ENCODE data around the gene MTARC1. TPM values are rescaled to one million over a fixed set of nuclear protein-coding genes. Genes with fewer than 3 reads are reported as not detected.

MTARC1 gene
- total RNA-seq, 2 experiments from 2014 or later = not detected

DNA sequence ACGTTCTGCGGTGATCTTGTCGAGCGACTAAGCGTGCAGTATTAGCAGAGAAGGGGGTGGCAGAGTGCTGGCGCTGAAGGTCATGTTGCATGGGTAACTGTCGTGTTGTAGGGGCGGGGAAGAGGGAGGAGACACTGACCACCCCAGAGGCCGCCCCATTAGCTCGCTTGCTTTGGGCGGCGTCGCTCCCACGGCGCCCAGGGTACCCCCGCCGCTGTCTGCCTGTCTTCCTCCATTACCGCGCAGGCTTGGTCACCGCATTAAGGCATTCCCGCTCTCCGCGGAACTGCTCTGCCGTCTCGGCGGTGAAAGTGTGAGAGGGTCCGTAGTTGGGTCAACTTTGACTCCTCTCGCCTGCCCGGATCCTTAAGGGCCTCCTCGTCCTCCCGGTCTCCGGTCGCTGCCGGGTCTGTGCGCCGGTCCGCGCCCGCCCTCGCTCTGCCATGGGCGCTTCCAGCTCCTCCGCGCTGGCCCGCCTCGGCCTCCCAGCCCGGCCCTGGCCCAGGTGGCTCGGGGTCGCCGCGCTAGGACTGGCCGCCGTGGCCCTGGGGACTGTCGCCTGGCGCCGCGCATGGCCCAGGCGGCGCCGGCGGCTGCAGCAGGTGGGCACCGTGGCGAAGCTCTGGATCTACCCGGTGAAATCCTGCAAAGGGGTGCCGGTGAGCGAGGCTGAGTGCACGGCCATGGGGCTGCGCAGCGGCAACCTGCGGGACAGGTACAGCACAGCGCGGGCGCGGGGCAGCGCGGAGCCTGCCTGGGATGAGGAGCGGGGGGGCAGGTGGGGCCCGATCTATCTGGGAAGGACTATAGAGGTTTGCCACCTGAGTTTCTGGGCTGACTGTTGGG lies 38.4 kb upstream of the MTARC1 start, which contains the start of gene MTARC2:
TSS of gene MTARC2 (plus strand) at position 234 of the 846 bp plus-strand sequence. CDS start at position 444, 210 bp downstream.
- DNase-seq (ENCODE audit: low spot score) = no peak
- Histone ChIP-seq H3K27ac (ENCODE audit: low read depth, low read length, poor library complexity, severe bottlenecking) (no peak within 1 kb of the TSS), H3K9me2 (ENCODE audit: insufficient read depth, low read length) (no peaks in the 10 kb centered on the region), H3K79me2 (ENCODE audit: insufficient read depth, low read depth, low read length) (no peaks in the 10 kb centered on the region), H3K4me3 (ENCODE audit: low read depth, low read length, poor library complexity, severe bottlenecking) (no peak within 1 kb of the TSS), H3K36me3 (ENCODE audit: insufficient read depth, low read length) (no peaks in the 10 kb centered on the region), H3K4me1 (ENCODE audit: insufficient read depth, low read length, poor library complexity, severe bottlenecking) (no peaks in the 10 kb centered on the region), H2AFZ (ENCODE audit: low read length) (no peak within 1 kb of the TSS), H4K20me1 (ENCODE audit: insufficient read depth, low read length) (no peaks in the 10 kb centered on the region), H3K9me3 (ENCODE audit: low read length) (no peaks in the 10 kb centered on the region), H3K4me2 (ENCODE audit: low read length) (no peak within 1 kb of the TSS)
- intact Hi-C loops (cut with micrococcal nuclease; ENCODE audit: unreplicated experiment) = no loop called here
- no peak for TF ChIP-seq EZH2phosphoT487 (IDR thresholded peaks at IDR 0.05; ENCODE audit: borderline replicate concordance, low read depth, low read length)
- TF ChIP-seq, protein P1, sequence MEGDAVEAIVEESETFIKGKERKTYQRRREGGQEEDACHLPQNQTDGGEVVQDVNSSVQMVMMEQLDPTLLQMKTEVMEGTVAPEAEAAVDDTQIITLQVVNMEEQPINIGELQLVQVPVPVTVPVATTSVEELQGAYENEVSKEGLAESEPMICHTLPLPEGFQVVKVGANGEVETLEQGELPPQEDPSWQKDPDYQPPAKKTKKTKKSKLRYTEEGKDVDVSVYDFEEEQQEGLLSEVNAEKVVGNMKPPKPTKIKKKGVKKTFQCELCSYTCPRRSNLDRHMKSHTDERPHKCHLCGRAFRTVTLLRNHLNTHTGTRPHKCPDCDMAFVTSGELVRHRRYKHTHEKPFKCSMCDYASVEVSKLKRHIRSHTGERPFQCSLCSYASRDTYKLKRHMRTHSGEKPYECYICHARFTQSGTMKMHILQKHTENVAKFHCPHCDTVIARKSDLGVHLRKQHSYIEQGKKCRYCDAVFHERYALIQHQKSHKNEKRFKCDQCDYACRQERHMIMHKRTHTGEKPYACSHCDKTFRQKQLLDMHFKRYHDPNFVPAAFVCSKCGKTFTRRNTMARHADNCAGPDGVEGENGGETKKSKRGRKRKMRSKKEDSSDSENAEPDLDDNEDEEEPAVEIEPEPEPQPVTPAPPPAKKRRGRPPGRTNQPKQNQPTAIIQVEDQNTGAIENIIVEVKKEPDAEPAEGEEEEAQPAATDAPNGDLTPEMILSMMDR (conservative IDR thresholded peaks at IDR 0.05; ENCODE audit: low read length) = no peak
- CTCF ChIA-PET (ENCODE audit: unreplicated experiment) = no interaction called here
- POLR2A ChIA-PET = no interaction called here
- BruUV-seq (replicated peaks) = no TSS peak

DNA sequence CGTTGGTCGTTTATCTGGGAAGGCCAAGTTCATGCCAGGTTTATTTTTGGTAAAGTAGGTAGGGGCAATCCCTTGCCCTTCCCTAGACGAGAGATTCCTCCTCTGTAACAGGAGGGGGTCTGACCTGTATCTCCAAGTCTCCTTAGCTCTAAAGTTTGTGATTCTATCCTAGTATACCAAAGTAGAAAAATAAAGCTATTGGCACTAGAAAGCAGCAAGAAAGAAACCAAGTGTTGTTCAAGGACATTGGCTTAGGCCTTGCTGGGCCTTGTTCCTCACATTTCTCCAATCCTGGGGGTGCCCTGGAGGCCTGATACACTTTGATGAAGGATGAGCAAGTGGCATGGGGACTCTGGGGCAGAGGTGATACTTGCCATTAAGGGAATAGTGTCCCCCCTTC lies 37.8 kb upstream of the MTARC1 start:
- H3K4me2 ChIP-seq (ENCODE audit: low read length) = no peak overlapping the region
- no TSS peak for BruUV-seq (replicated peaks)
- no peak for DNase-seq (ENCODE audit: low spot score)
- H2AFZ ChIP-seq (ENCODE audit: low read length) = no peak overlapping the region
- intact Hi-C loops (cut with micrococcal nuclease; ENCODE audit: unreplicated experiment) = no loop called here
- H3K4me1 ChIP-seq (ENCODE audit: insufficient read depth, low read length, poor library complexity, severe bottlenecking) = no peaks in the 10 kb centered on the region
- H3K9me3 ChIP-seq (ENCODE audit: low read length) = no peaks in the 10 kb centered on the region
- no peaks in the 10 kb centered on the region for H4K20me1 ChIP-seq (ENCODE audit: insufficient read depth, low read length)
- CTCF ChIA-PET (ENCODE audit: unreplicated experiment) = no interaction called here
- no peak for TF ChIP-seq EZH2phosphoT487 (IDR thresholded peaks at IDR 0.05; ENCODE audit: borderline replicate concordance, low read depth, low read length)
- TF ChIP-seq, protein P1 (conservative IDR thresholded peaks at IDR 0.05; ENCODE audit: low read length) = no peak
- H3K27ac ChIP-seq (ENCODE audit: low read depth, low read length, poor library complexity, severe bottlenecking) = no peak overlapping the region
- no peaks in the 10 kb centered on the region for H3K36me3 ChIP-seq (ENCODE audit: insufficient read depth, low read length)
- H3K79me2 ChIP-seq (ENCODE audit: insufficient read depth, low read depth, low read length) = no peaks in the 10 kb centered on the region
- no peaks in the 10 kb centered on the region for H3K9me2 ChIP-seq (ENCODE audit: insufficient read depth, low read length)
- no peak overlapping the region for H3K4me3 ChIP-seq (ENCODE audit: low read depth, low read length, poor library complexity, severe bottlenecking)
- POLR2A ChIA-PET = no interaction called here

DNA sequence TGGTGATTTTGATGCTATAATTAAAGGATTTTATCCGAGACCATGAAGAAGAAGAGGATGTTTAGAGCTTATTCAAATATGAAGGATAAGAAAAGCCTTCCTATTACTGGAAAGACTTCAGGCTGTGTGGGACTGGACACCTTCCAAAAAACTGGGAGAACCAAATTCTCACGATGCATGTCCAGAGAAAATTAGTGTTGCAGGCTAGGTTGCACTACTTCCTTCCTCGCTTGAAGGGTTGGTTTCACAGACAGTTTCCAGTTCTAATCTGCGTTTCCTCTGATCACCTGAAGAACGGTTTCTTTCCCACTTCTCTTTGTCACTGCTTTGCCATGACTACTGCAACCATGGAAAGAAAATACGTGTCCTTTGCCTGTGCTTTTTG lies 36.6 kb upstream of the MTARC1 start:
- no peak for DNase-seq (ENCODE audit: low spot score)
- Histone ChIP-seq H3K36me3 (ENCODE audit: insufficient read depth, low read length) (no peaks in the 10 kb centered on the region), H3K9me2 (ENCODE audit: insufficient read depth, low read length) (no peaks in the 10 kb centered on the region), H3K79me2 (ENCODE audit: insufficient read depth, low read depth, low read length) (no peaks in the 10 kb centered on the region), H4K20me1 (ENCODE audit: insufficient read depth, low read length) (no peaks in the 10 kb centered on the region), H3K4me3 (ENCODE audit: low read depth, low read length, poor library complexity, severe bottlenecking) (no peak overlapping the region), H3K4me2 (ENCODE audit: low read length) (no peak overlapping the region), H3K4me1 (ENCODE audit: insufficient read depth, low read length, poor library complexity, severe bottlenecking) (no peaks in the 10 kb centered on the region), H2AFZ (ENCODE audit: low read length) (no peak overlapping the region), H3K27ac (ENCODE audit: low read depth, low read length, poor library complexity, severe bottlenecking) (no peak overlapping the region), H3K9me3 (ENCODE audit: low read length) (no peaks in the 10 kb centered on the region)
- TF ChIP-seq, protein P1 (conservative IDR thresholded peaks at IDR 0.05; ENCODE audit: low read length) = no peak
- TF ChIP-seq EZH2phosphoT487 (IDR thresholded peaks at IDR 0.05; ENCODE audit: borderline replicate concordance, low read depth, low read length) = no peak
- BruUV-seq (replicated peaks) = no TSS peak
- POLR2A ChIA-PET = no interaction called here
- intact Hi-C loops (cut with micrococcal nuclease; ENCODE audit: unreplicated experiment) = no loop called here
- CTCF ChIA-PET (ENCODE audit: unreplicated experiment) = no interaction called here
